GM12864 (cell line): Measurements from ENCODE around the gene RGS18.

Experiments
- DNase-seq: peaks from one replicate; pipeline ENCODE4 v3.0.0-alpha.2; 2011; ENCODE audit warnings: low read depth
- H3K4me3 ChIP-seq: 2 replicates; pipeline ENCODE4 v1.5.1; 2011; ENCODE audit warnings: mild to moderate bottlenecking, low read depth, low read length, control low read depth
- TF ChIP-seq, protein P1 (sequence below): IDR thresholded peaks from 2 replicates; pipeline ENCODE4 v1.5.1; 2011; ENCODE audit warnings: low read depth, mild to moderate bottlenecking, moderate library complexity, low read length, control low read depth, inconsistent platforms; ENCODE audit errors: missing control alignments

RGS18 gene

DNA sequence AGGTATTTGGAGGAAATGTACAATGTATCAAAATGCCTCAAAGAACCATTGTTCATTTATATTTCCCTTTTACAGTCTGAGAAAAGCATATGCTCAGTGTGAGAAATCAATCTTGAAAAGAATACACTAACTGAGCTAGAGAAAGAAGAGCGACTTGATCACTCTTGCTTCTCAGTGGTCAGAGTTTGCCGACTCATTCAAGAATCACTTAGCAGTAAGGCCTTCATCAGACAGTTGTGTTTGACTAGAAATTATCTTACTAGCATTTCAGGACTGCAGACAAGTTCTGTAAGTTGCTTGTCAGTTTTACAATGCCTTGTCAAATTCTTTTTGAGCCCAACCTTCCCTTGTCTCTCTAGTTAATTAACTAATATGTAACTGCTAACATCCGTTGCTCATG is 12.9 kb downstream of the RGS18 start:
- TF ChIP-seq, protein P1, sequence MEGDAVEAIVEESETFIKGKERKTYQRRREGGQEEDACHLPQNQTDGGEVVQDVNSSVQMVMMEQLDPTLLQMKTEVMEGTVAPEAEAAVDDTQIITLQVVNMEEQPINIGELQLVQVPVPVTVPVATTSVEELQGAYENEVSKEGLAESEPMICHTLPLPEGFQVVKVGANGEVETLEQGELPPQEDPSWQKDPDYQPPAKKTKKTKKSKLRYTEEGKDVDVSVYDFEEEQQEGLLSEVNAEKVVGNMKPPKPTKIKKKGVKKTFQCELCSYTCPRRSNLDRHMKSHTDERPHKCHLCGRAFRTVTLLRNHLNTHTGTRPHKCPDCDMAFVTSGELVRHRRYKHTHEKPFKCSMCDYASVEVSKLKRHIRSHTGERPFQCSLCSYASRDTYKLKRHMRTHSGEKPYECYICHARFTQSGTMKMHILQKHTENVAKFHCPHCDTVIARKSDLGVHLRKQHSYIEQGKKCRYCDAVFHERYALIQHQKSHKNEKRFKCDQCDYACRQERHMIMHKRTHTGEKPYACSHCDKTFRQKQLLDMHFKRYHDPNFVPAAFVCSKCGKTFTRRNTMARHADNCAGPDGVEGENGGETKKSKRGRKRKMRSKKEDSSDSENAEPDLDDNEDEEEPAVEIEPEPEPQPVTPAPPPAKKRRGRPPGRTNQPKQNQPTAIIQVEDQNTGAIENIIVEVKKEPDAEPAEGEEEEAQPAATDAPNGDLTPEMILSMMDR: no peak
- H3K4me3 ChIP-seq: no peak overlapping the region
- DNase-seq: no peak

DNA sequence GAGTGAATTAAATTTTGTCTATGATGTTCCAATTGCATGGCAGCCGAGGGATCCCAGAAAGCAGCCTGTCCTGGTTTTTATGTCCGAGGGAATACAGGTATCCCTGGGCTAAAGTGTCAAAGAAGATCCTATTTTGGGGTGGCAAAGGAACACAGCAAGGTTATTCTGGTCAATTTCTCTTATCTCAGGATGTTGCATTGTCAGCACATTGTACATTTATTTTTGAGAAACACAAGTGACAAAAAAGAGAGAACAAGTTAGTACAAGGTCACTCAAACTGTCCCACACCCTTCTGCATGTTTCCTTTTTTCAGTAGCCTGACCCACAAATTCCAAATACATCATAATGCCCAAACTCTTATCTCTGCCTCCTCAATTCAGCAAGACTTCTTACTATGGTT is 17.7 kb downstream of the RGS18 start:
- no peak overlapping the region for H3K4me3 ChIP-seq
- no peak for DNase-seq
- TF ChIP-seq, protein P1: no peak

DNA sequence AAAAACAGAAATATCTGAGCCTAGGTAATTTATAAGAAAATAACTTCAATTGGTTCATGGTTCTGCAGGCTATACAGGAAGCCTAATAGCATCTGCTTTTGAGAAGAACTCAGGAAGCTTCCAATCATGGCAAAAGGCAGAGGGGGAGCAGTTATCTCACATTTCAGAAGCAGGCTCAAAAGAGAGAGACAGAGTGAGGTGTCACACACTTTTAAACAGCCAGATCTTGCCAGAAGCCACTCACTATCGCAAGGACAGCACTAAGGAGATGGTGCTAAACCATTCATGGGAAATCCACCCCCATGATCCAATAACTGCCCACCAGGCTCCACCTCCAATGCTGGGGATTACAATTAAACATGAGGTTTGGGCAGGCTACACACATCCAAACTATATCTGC is 25.5 kb downstream of the RGS18 start:
- H3K4me3 ChIP-seq: no peak overlapping the region
- TF ChIP-seq, protein P1: no peak
- DNase-seq: no peak

DNA sequence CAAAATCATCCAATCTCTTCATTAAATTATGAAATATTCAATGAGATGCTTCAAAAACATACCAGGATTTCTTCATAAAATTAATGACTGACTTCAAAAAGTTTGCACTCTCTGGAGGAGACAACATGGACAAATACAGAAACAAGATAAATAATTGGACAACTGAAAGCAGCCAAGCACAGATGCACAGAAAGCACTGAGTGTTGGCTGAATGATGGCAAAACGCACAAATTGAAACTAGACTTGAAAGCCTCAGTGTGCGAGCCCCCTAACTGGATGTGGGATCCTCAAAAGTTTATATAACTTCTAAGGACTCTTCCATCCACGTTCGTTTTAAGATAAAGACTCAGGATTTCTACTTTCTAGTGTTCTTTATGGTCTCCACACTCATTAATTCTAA is 27.9 kb downstream of the RGS18 start:
- no peak for DNase-seq
- TF ChIP-seq, protein P1: no peak
- H3K4me3 ChIP-seq: no peak overlapping the region

DNA sequence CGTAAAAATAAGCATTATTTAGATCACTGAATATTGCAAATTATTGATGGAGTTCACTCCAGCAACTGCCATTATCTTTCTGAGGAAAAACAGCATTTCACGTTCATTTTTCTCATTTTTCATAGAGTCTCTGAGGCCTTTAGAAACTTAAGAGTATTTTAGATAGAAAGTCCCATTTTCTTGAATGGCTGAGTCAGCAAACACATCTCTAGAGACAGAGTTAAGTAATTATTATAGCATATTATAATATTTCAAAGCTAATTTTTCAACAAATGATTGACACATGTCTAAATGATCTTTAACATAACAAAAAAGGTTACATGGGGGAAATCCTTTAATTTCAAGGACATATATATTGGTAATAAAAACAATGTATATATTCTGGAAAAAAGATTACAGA is 31.8 kb downstream of the RGS18 start:
- no peak for DNase-seq
- no peak overlapping the region for H3K4me3 ChIP-seq
- TF ChIP-seq, protein P1: no peak

DNA sequence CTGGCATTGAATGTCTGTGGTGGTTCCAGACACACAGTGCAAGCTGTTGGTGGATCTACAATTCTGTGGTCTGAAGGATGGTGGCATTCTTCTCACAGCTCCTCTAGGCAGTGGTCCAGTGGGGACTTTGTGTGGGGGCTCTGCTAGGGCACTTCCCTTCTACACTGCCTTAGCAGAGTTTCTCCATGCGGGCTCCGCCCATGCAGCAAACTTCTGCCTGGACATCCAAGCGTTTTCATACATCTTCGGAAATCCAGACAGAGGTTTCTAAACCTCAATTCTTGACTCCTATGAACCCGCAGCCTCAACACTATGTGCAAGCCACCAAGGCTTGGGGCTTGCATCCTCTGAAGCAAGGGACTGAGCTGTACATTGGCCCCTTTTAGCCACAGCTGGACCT is 43.0 kb downstream of the RGS18 start:
- TF ChIP-seq, protein P1: no peak
- H3K4me3 ChIP-seq: no peak overlapping the region
- DNase-seq: no peak

DNA sequence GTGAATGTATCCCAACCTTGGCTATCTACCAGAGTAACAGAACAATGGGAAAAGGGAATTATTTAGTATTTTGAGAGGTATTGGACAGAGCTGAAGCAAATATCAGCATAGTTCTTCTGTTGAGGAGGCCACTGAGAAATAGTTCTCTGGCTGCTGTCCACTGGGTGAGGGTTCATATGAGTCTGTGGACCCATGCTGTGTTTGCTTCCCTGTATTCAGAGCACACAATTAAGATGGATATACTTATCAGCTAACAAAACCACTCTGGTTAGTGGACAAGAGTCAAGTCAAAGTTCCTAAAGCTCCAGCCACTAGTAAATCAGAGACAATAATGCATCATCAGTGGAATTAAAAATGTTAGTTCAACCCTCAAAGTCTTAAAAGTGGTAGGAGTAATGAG is 66.1 kb downstream of the RGS18 start:
- TF ChIP-seq, protein P1: no peak
- no peak for DNase-seq

More for the DNA sequence above, 66.1 kb downstream of the RGS18 start:
- no peak overlapping the region for H3K4me3 ChIP-seq
